SK-N-SH (cell line): ENCODE measurements around the gene DGKI. TPM values are rescaled to one million over a fixed set of nuclear protein-coding genes. Genes with fewer than 3 reads are reported as not detected.

Source experiments
- CTCF ChIA-PET: fragments of 300-600, 350-600 bp; formaldehyde crosslinking; extraction: SDS; loops from one replicate; lab custom pipeline; 2021; lab: Yijun Ruan, JAX
- POLR2A ChIA-PET: fragments of 350-600 bp; sonication (Branson Sonifier 250); formaldehyde crosslinking; extraction: SDS; loops from one replicate; lab custom pipeline; 2020; ENCODE audit warnings: antibody characterized with exemption, inconsistent platforms; lab: Yijun Ruan, JAX
- DNase-seq: peaks from one replicate; pipeline ENCODE4 v3.0.0; 2012
- H2AFZ ChIP-seq: fragments of 200-600 bp; sonication (generic); 2 replicates; pipeline ENCODE4 v1.8.1; 2016; ENCODE audit warnings: antibody characterized with exemption, mild to moderate bottlenecking, low read depth
- H3F3A ChIP-seq: fragments of 200-600 bp; sonication (generic); replicated peaks from 2 replicates; pipeline ENCODE3; 2016; ENCODE audit warnings: antibody characterized with exemption, mild to moderate bottlenecking; ENCODE audit not compliant: insufficient read depth
- H3K27ac ChIP-seq, 2 experiments: fragments of 200-500 bp in 1 of 2; fragments of 200-600 bp in 1 of 2; sonication (Bioruptor generic) in 1 of 2; sonication (generic), shearing (Covaris generic) in 1 of 2; 2 replicates each; pipeline versions ENCODE4 v1.5.1 to v1.6.1; 2014 to 2016; ENCODE audit warnings: low read depth in 2 of 2, inconsistent platforms in 1 of 2, low read length in 1 of 2, mild to moderate bottlenecking in 1 of 2, mixed read lengths in 1 of 2
- H3K27me3 ChIP-seq: fragments of 200-600 bp; sonication (generic), shearing (Covaris generic); 2 replicates; pipeline ENCODE4 v1.6.1; 2016; ENCODE audit warnings: mixed run types; ENCODE audit not compliant: insufficient read depth
- H3K36me3 ChIP-seq, 2 experiments: fragments of 200-500 bp in 1 of 2; fragments of 200-600 bp in 1 of 2; sonication (Bioruptor generic) in 1 of 2; sonication (generic) in 1 of 2; replicated peaks in 1 of 2; 2 replicates each; pipeline versions ENCODE3 to v1.5.1; 2014 to 2016; ENCODE audit warnings: low read length in 1 of 2, mild to moderate bottlenecking in 1 of 2; ENCODE audit not compliant: insufficient read depth in 2 of 2, control insufficient read depth in 1 of 2
- H3K4me1 ChIP-seq, 2 experiments: fragments of 200-500 bp in 1 of 2; fragments of 200-600 bp in 1 of 2; sonication (Bioruptor generic) in 1 of 2; sonication (generic), shearing (Covaris generic) in 1 of 2; 2 replicates each; pipeline versions ENCODE4 v1.5.1 to v1.6.1; 2014 to 2016; ENCODE audit warnings: low read depth in 1 of 2, low read length in 1 of 2, mixed run types in 1 of 2; ENCODE audit not compliant: insufficient read depth in 2 of 2, control insufficient read depth in 1 of 2
- H3K4me2 ChIP-seq: fragments of 200-600 bp; sonication (generic), shearing (Covaris generic); 2 replicates; pipeline ENCODE4 v1.6.1; 2017; ENCODE audit warnings: mixed run types
- H3K4me3 ChIP-seq, 2 experiments: fragments of 200-500 bp in 1 of 2; fragments of 200-600 bp in 1 of 2; sonication (Bioruptor generic) in 1 of 2; sonication (generic), shearing (Covaris generic) in 1 of 2; 2 replicates each; pipeline versions ENCODE4 v1.5.1 to v1.8.1; 2014 to 2016; ENCODE audit warnings: low read depth in 2 of 2, inconsistent platforms in 1 of 2, low read length in 1 of 2, mild to moderate bottlenecking in 1 of 2, mixed read lengths in 1 of 2, moderate library complexity in 1 of 2
- H3K79me2 ChIP-seq: fragments of 200-600 bp; sonication (generic); 2 replicates; pipeline ENCODE4 v1.8.1; 2017; ENCODE audit warnings: mild to moderate bottlenecking; ENCODE audit not compliant: insufficient read depth
- H3K9ac ChIP-seq: fragments of 200-600 bp; sonication (generic); 2 replicates; pipeline ENCODE4 v1.6.1; 2017; ENCODE audit warnings: mixed run types
- H3K9me2 ChIP-seq: fragments of 200-600 bp; sonication (generic); 2 replicates; pipeline ENCODE4 v1.6.1; 2017; ENCODE audit warnings: mixed run types
- H3K9me3 ChIP-seq: fragments of 200-600 bp; sonication (generic); 2 replicates; pipeline ENCODE4 v1.6.1; 2017; ENCODE audit warnings: mixed run types, mild to moderate bottlenecking, moderate library complexity
- H4K20me1 ChIP-seq: fragments of 200-600 bp; sonication (generic); 2 replicates; pipeline ENCODE4 v1.6.1; 2017; ENCODE audit warnings: mild to moderate bottlenecking, mixed run types; ENCODE audit not compliant: insufficient read depth
- CHD2 ChIP-seq: fragments of 150-350 bp; IDR thresholded peaks from 2 replicates; pipeline ENCODE4 v1.6.1; 2018; ENCODE audit warnings: low read length; ENCODE audit not compliant: partially characterized antibody
- EZH2phosphoT487 ChIP-seq: fragments of 200-600 bp; sonication (generic); IDR thresholded peaks from 2 replicates; pipeline ENCODE4 v1.6.1; 2017; ENCODE audit warnings: low read depth, mixed run types, mild to moderate bottlenecking, antibody characterized with exemption, moderate library complexity, borderline replicate concordance
- FOXJ3 ChIP-seq: sonication (generic); formaldehyde crosslinking; IDR thresholded peaks from 2 replicates; pipeline ENCODE4 v1.5.1; 2020; ENCODE audit warnings: mild to moderate bottlenecking, missing genetic modification reagents
- MXI1 ChIP-seq: IDR thresholded peaks from 2 replicates; pipeline ENCODE4 v1.6.1; 2012; ENCODE audit warnings: mild to moderate bottlenecking, low read depth, low read length, improper control_type of control experiment
- NRF1 ChIP-seq: IDR thresholded peaks from 2 replicates; pipeline ENCODE4 v1.6.1; 2012; ENCODE audit warnings: low read depth, mild to moderate bottlenecking, low read length
- PBX3 ChIP-seq: IDR thresholded peaks from 2 replicates; pipeline ENCODE4; 2012
- POLR2AphosphoS5 ChIP-seq: IDR thresholded peaks from 2 replicates; pipeline ENCODE4 v1.6.1; 2012; ENCODE audit warnings: low read depth, low read length
- RFX5 ChIP-seq: IDR thresholded peaks from 2 replicates; pipeline ENCODE4 v1.6.1; 2012; ENCODE audit warnings: mild to moderate bottlenecking, improper control_type of control experiment, low read length
- RXRA ChIP-seq: IDR thresholded peaks from 2 replicates; pipeline ENCODE4 v1.4.0; 2012; ENCODE audit warnings: low read depth, mild to moderate bottlenecking, borderline replicate concordance
- SIN3A ChIP-seq: IDR thresholded peaks from 2 replicates; pipeline ENCODE4 v1.6.1; 2012; ENCODE audit warnings: low read depth, mild to moderate bottlenecking, low read length, moderate library complexity, borderline replicate concordance
- SMC3 ChIP-seq: IDR thresholded peaks from 2 replicates; pipeline ENCODE4 v1.6.1; 2012; ENCODE audit warnings: low read depth, low read length, improper control_type of control experiment
- TEAD4 ChIP-seq: IDR thresholded peaks from 2 replicates; pipeline ENCODE4 v1.4.0; 2012; ENCODE audit warnings: mild to moderate bottlenecking, borderline replicate concordance; ENCODE audit not compliant: insufficient read depth
- ZBTB33 ChIP-seq: IDR thresholded peaks from 2 replicates; pipeline ENCODE4 v1.4.0; 2012; ENCODE audit warnings: low read depth, borderline replicate concordance
- WGBS: methylation state at CpG from one replicate; pipeline ENCODE4 v1.1.6; 2017; ENCODE audit warnings: low lambda C conversion rate; 5-methylcytosine and 5-hydroxymethylcytosine counted together
- polyA plus RNA-seq, 3 experiments: library from polyadenylated mRNA; depleted of rRNA; stranded (reverse); fragments of >200 nt; gene quantifications; 2 replicates each; pipeline ENCODE4 v1.2.3, GENCODE V29; 2012
- TF ChIP-seq, protein P1 (sequence below): IDR thresholded peaks from 2 replicates; pipeline ENCODE4 v1.4.0; 2012; ENCODE audit warnings: low read depth

The DGKI gene
- polyA plus RNA-seq, 1 of the 3 experiments (the other 2 are of a cell fraction), result 1.3 TPM

DNA sequence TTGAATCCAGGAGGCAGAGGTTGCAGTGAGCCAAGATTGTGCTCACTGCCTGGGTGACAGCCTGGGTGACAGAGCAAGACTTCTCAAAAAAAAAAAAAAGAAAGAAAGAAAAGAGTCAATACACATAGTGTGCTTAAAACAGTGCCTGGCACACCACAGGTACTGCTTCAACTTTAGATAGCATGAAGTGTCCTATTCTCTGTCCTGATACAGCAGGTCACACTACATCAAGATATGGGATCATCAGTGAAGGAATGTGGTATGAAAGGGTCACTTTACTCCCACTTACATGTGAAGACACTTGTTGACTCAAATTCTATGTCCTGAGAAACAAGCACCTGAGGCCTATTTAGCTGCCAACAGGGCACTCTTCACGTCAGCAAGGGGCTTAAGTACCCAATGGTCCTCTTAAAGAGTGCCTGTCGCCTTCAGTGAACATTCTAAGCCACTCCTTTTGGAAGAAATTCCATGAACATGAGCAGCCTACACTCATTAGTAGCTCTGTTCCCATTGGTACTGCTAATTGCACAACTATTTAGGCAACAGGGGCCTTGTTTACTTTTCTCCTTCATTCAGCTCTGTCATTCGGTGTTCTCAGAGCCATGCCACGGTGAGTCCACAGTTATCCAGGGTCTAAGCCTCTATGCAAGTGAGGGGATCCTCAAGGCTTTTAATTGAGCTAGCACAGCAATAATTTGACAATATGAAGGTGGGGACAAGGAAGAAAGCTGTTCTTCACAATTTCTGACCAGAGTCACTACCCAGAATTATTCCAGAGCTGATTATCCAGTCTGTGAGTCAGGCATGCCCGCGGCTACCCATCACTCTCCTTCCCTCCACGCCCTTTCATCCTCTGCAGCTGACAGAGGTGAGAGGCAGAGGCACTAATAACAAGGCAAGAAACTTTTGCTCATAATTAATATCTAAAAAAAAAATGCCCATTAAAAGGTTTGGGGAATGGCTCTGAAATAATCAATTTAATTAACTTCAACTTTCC, 446.6 kb downstream of the DGKI start:
- peaks cover 2 to 3% of the 10 kb centered on the region in 2 experiments for H3K36me3 ChIP-seq
- H3K9ac ChIP-seq, result no peak overlapping the region
- TF ChIP-seq MXI1 (no peak), CHD2 (no peak), PBX3 (no peak), NRF1 (no peak), FOXJ3 (no peak), POLR2AphosphoS5 (no peak), SMC3 (no peak), SIN3A (no peak), RXRA (no peak), TEAD4 (no peak)
- TF ChIP-seq, protein P1, sequence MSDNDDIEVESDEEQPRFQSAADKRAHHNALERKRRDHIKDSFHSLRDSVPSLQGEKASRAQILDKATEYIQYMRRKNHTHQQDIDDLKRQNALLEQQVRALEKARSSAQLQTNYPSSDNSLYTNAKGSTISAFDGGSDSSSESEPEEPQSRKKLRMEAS, result no peak
- no peaks in the 10 kb centered on the region for H3K79me2 ChIP-seq
- no peak overlapping the region for H3K27ac ChIP-seq
- POLR2A ChIA-PET, result no interaction called here
- H3K9me2 ChIP-seq, result no peaks in the 10 kb centered on the region
- no peak for DNase-seq
- WGBS, result 54% methylated on average over 7 of the region's 7 CpGs
- no peaks in the 10 kb centered on the region for H3K9me3 ChIP-seq
- no peak overlapping the region for H3K4me3 ChIP-seq
- H3F3A ChIP-seq, result no peaks in the 10 kb centered on the region
- H3K4me1 ChIP-seq, result peaks cover 0 to 5% of the 10 kb centered on the region in 2 experiments; a peak in 1 of 4 replicates
- H3K27me3 ChIP-seq, result no peaks in the 10 kb centered on the region
- no peak overlapping the region for H3K4me2 ChIP-seq
- no peaks in the 10 kb centered on the region for H4K20me1 ChIP-seq
- CTCF ChIA-PET, result no interaction called here
- no peak overlapping the region for H2AFZ ChIP-seq

DNA sequence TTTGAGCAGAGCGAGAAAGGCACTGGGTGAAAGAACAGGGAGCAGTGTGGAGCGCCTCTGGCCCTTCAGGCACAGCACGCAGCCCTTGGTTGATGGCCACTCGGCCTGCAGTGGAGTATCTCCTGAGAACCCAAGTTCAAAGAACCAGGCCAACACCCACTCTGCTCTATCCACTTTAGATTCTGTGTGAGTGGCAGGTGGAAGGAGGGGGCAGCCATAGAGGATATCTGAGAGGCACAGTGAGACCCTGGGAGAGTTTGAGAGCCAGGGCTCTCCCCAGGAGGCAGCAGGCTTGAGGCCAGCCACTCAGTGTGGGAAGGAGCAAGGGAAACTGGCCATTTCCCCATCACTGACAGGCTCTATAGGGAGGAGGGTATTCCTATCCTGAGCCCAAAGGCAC, 450.7 kb downstream of the DGKI start:
- H4K20me1 ChIP-seq, result no peaks in the 10 kb centered on the region
- DNase-seq, result no peak
- H3F3A ChIP-seq, result no peaks in the 10 kb centered on the region
- H3K27ac ChIP-seq, result no peak overlapping the region
- no peak for TF ChIP-seq FOXJ3
- no peak for TF ChIP-seq EZH2phosphoT487
- TF ChIP-seq RFX5, result no peak
- no peak for TF ChIP-seq ZBTB33
- H3K27me3 ChIP-seq, result no peaks in the 10 kb centered on the region
- H3K4me2 ChIP-seq, result no peak overlapping the region
- ChIA-PET POLR2A (no interaction called here), CTCF (interaction anchor here (2.3 kb wide), 1 partner anchor 21 kb away, joined by 6 read pairs; no protein-coding TSS in a partner anchor)
- H3K4me3 ChIP-seq, result no peak overlapping the region
- peaks cover 2 to 3% of the 10 kb centered on the region in 2 experiments for H3K36me3 ChIP-seq
- WGBS, result 65% methylated on average over 4 of the region's 4 CpGs
- H3K9ac ChIP-seq, result no peak overlapping the region
- peaks cover 0 to 7% of the 10 kb centered on the region in 2 experiments; a peak in 1 of 4 replicates for H3K4me1 ChIP-seq
- no peaks in the 10 kb centered on the region for H3K9me3 ChIP-seq
- no peaks in the 10 kb centered on the region for H3K79me2 ChIP-seq
- H2AFZ ChIP-seq, result no peak overlapping the region
- H3K9me2 ChIP-seq, result no peaks in the 10 kb centered on the region
